Activated CD8-positive, alpha-beta memory T cell treated with anti-CD3 and anti-CD28 coated beads for 36 hours (primary cell): ENCODE data around the gene SPTBN2. TPM values are rescaled to one million over a fixed set of nuclear protein-coding genes. Genes with fewer than 3 reads are reported as not detected.

Source experiments
- total RNA-seq, 2 experiments: library from RNA; stranded (reverse); gene quantifications; one replicate each; pipeline ENCODE4 v1.2.3, GENCODE V29; 2021

SPTBN2 gene
- total RNA-seq, 2 experiments from 2014 or later, result 0.59 to 0.96 TPM

Other genes starting within 250 kb of the SPTBN2 start
- 10 to 100 TPM; 68.6 to 72.3 TPM for gene DPP3, start 248.8 kb downstream of the SPTBN2 start, total RNA-seq
- 10 to 100 TPM; 17.8 to 19.3 TPM for gene BBS1, start 218.6 kb downstream of the SPTBN2 start, total RNA-seq
- gene ZDHHC24, start 183.2 kb downstream of the SPTBN2 start, total RNA-seq, result 10 to 100 TPM; 14.4 to 15.3 TPM
- under 1 TPM; 0.08 to 0.23 TPM for gene ACTN3, start 182.3 kb downstream of the SPTBN2 start, total RNA-seq
- 1 to 10 TPM; 3.2 to 3.3 TPM for gene CTSF, start 160.6 kb downstream of the SPTBN2 start, total RNA-seq
- gene CCDC87, start 136.2 kb downstream of the SPTBN2 start, total RNA-seq, result under 1 TPM; 0.13 to 0.21 TPM
- gene CCS, start 136.0 kb downstream of the SPTBN2 start, total RNA-seq, result 10 to 100 TPM; 24.6 to 25.4 TPM
- 100 to 1,000 TPM; 155 to 158 TPM for gene RBM14, start 112.6 kb downstream of the SPTBN2 start, total RNA-seq
- gene RBM4, start 90.5 kb downstream of the SPTBN2 start, total RNA-seq, result 100 to 1,000 TPM; 112 to 119 TPM
- gene RBM4B, start 51.3 kb downstream of the SPTBN2 start, total RNA-seq, result 10 to 100 TPM; 17.2 to 18.1 TPM
- gene RCE1, start 114.2 kb upstream of the SPTBN2 start, total RNA-seq, result 10 to 100 TPM; 31.6 to 33.5 TPM
- 10 to 100 TPM; 40.5 to 42.3 TPM for gene LRFN4, start 127.8 kb upstream of the SPTBN2 start, total RNA-seq
- gene PC, start 229.2 kb upstream of the SPTBN2 start, total RNA-seq, result 10 to 100 TPM; 10.7 to 10.9 TPM
- gene C11orf86, start 246.1 kb upstream of the SPTBN2 start, total RNA-seq, result not detected